Psoas muscle (tissue), 8 donors: ENCODE results near the gene IGF1R. TPM values are rescaled to one million over a fixed set of nuclear protein-coding genes. Genes with fewer than 3 reads are reported as not detected.

Source experiments
- ATAC-seq, 4 donors: fragments of 200-7000 bp; cut with Tn5 transposase; one replicate each; pipeline ENCODE4 v1.9.1; 2020; ENCODE audit warnings: moderate library complexity in 3 of 4, mild to moderate bottlenecking in 2 of 4
- DNase-seq, 2 donors: peaks; one replicate each; pipeline ENCODE4 v3.0.0-alpha.2; 2020
- H3K27ac ChIP-seq: fragments of 200-600 bp; one replicate; pipeline ENCODE4 v1.8.0; 2022
- H3K27me3 ChIP-seq, 3 donors: fragments of 200-600 bp in 1 of 3; one replicate each; pipeline versions ENCODE4 v1.6.1 to v1.8.0; 2013 to 2022; ENCODE audit warnings: low read length in 2 of 3, mild to moderate bottlenecking in 2 of 3, moderate library complexity in 1 of 3; ENCODE audit not compliant: insufficient read depth in 3 of 3
- H3K36me3 ChIP-seq, 2 donors: fragments of 200-600 bp in 1 of 2; one replicate each; pipeline versions ENCODE4 v1.6.1 to v1.8.0; 2013 to 2022; ENCODE audit warnings: low read depth in 1 of 2, mild to moderate bottlenecking in 1 of 2, moderate library complexity in 1 of 2; ENCODE audit not compliant: insufficient read depth in 1 of 2
- H3K4me1 ChIP-seq: fragments of 200-600 bp; one replicate; pipeline ENCODE4 v1.8.0; 2022
- H3K4me3 ChIP-seq: fragments of 200-600 bp; one replicate; pipeline ENCODE4 v1.8.0; 2022; ENCODE audit warnings: mild to moderate bottlenecking
- H3K9me3 ChIP-seq: fragments of 200-600 bp; one replicate; pipeline ENCODE4 v1.8.0; 2022
- WGBS, 3 donors: extraction: QIAGEN DNeasy Blood & Tissue Kit; methylation state at CpG; one replicate each; pipeline versions ENCODE4 v1.1.6 to v1.1.7; 2013; 5-methylcytosine and 5-hydroxymethylcytosine counted together
- intact Hi-C, 2 donors: fragments of 100-400 bp; cut with DNase I; formaldehyde crosslinking; loops; one replicate each; pipeline versions ENCODE4 v1.11.0 to v1.14.2; 2022
- polyA plus RNA-seq, 3 donors: library from polyadenylated mRNA; stranded (reverse); fragments of 200-250 nt; gene quantifications; one replicate each; pipeline ENCODE4 v1.2.3, GENCODE V29; 2013
- total RNA-seq, 4 donors: library from RNA; stranded (reverse); fragmentation: NEBNext Ultra II Directional in 2 of 4; extraction: Animal tissue kit (Norgen Biotek cat#: 25700) in 2 of 4; gene quantifications; one replicate each; pipeline versions ENCODE4 v1.2.1 to v1.2.4, GENCODE V29; 2021 to 2023
- TF ChIP-seq, protein P1 (sequence below): fragments of 200-600 bp; IDR thresholded peaks from one replicate; pipeline ENCODE4 v1.8.0; 2022; ENCODE audit warnings: antibody characterized with exemption
- donor health status: healthy with polysubstance abuse.
- donor health status: DM: no; HTN: no; CAD: no; lungs with moderate emphysema.
- donor health status: Bipolar disorder and iron deficiency.
- donor health status: healthy.
- donor health status: DM: yes; HTN: yes; CAD: no.
- donor health status: DM: no; HTN: no; CAD: no.
- donor health status: DM: no; HTN: no; CAD: no.
- donor health status: DM: yes; HTN: yes; CAD: no.

The IGF1R gene
- total and polyA plus RNA-seq, 7 donors = 2.1 to 20.4 (median 12.0) TPM

DNA sequence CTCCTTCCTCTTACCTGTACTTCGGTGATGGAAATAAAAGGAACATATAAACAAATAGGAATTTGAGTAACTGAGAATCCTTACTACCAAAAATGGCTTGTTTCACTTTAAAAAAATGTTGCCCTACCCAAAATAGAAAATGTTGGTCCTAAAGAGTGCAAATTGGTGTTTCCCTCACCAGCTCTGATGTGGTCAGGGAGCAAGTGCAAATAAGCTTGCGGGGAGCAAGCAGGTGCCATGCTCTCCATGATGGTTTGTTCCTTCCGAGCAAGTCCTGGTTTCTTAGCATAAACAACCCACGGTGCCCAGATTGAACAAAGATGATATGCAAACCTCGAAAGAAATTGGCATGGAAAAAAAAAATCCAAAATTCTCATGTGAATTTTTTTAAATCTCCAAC, 290.5 kb downstream of the IGF1R start:
- no peaks in the 10 kb centered on the region for H3K9me3 ChIP-seq
- H3K4me3 ChIP-seq = no peak overlapping the region
- peaks cover 25% of the 10 kb centered on the region for H3K4me1 ChIP-seq
- TF ChIP-seq, protein P1, sequence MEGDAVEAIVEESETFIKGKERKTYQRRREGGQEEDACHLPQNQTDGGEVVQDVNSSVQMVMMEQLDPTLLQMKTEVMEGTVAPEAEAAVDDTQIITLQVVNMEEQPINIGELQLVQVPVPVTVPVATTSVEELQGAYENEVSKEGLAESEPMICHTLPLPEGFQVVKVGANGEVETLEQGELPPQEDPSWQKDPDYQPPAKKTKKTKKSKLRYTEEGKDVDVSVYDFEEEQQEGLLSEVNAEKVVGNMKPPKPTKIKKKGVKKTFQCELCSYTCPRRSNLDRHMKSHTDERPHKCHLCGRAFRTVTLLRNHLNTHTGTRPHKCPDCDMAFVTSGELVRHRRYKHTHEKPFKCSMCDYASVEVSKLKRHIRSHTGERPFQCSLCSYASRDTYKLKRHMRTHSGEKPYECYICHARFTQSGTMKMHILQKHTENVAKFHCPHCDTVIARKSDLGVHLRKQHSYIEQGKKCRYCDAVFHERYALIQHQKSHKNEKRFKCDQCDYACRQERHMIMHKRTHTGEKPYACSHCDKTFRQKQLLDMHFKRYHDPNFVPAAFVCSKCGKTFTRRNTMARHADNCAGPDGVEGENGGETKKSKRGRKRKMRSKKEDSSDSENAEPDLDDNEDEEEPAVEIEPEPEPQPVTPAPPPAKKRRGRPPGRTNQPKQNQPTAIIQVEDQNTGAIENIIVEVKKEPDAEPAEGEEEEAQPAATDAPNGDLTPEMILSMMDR = no peak
- intact Hi-C loops = no loop called here
- H3K27ac ChIP-seq = no peak overlapping the region
- no peaks in the 10 kb centered on the region for H3K27me3 ChIP-seq
- ATAC-seq (no peak), DNase-seq (no peak)
- peaks cover 0 to 56% of the 10 kb centered on the region in 2 donors for H3K36me3 ChIP-seq
- WGBS, 3 donors = 94 to 96% (median 96%) methylated on average over 5 of the region's 5 CpGs

DNA sequence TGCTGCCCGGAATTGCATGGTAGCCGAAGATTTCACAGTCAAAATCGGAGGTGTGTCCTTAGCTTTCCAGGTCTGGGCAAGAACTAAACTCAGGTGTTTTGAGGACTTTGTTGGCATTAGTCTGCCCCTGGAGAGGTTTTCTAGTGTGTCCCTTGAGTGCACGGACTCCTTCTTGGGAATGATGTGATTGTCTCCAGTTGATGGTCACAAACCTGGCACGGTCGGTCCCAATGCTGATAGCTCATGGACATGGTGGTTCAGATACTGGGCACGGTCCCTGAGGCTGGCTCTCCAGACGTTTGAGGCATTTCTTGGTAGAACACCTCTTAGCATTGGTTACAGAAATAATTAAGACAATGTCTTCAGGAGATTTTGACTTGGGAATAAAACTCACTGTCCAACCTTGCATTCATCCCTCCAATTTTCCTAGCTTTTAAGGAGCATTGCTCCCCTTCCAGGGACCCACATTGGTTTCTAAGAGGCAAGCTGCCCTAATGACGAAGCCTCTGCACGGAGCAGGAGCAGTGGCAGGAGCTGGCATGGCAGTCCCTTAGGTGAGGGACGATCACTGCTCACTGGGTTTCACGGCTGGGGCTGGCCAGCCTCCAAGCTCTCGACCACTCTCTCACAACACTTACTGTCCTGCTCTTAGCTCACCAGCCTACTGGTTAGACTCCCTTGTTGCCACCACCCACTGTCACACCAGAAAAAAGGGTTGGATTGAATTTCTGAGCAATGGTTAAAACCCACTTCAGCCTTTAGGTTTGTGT, 291.2 kb downstream of the IGF1R start:
- Histone ChIP-seq H3K27ac (no peak overlapping the region), H3K27me3 (no peaks in the 10 kb centered on the region), H3K4me3 (no peak overlapping the region), H3K36me3 (peaks cover 0 to 56% of the 10 kb centered on the region in 2 donors), H3K4me1 (peaks cover 32% of the 10 kb centered on the region), H3K9me3 (no peaks in the 10 kb centered on the region)
- no peak for DNase-seq
- WGBS, 3 donors = 76 to 90% (median 81%) methylated on average over 13 of the region's 13 CpGs
- intact Hi-C loops = loop anchor here in 1 of 2 donors (5.0 kb wide), 1 partner anchor 118 kb away; no protein-coding TSS in a partner anchor
- no peak for ATAC-seq
- TF ChIP-seq, protein P1 = no peak

DNA sequence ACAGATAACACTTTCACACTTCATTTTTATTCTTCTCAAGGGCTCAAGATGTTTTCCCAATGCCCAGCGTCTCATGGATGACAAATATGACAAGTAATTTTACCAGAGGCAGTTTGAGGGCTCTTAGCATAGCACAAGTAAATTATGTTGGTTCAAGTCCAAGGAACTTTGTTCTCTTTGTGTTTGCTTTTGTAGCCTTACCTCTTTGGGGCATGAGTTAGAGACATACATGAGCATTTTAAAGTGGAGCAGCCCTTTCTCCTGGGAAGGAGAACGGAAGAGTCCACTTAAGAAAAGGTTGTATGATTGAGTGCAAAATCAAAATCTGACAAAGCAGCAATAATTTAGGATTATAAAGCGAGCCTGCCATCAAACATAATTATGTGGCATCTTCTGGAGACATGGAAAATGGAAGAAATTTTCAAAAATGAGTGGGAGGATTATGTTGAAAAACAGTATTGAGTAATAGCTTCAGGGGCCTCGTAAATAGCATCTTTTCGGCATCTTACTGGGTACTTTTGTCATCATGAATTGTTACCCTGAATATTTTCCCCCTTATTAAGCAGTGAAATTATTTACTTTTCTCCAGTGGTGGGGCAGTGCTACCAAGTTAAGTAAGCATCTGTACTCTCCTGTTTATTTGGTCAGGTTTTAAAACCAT, 293.4 kb downstream of the IGF1R start:
- no peaks in the 10 kb centered on the region for H3K9me3 ChIP-seq
- DNase-seq = no peak
- 91 to 93% (median 92%) methylated on average over 5 of the region's 5 CpGs for WGBS, 3 donors
- H3K4me1 ChIP-seq = peaks cover 45% of the 10 kb centered on the region
- no peak overlapping the region for H3K4me3 ChIP-seq
- TF ChIP-seq, protein P1 = no peak
- peak overlapping the region; percentile 91 for H3K27ac ChIP-seq
- peaks cover 0 to 47% of the 10 kb centered on the region in 2 donors for H3K36me3 ChIP-seq
- H3K27me3 ChIP-seq = no peaks in the 10 kb centered on the region
- ATAC-seq = no peak
- intact Hi-C loops = loop anchor here in 1 of 2 donors (5.0 kb wide), 1 partner anchor 116 kb away; no protein-coding TSS in a partner anchor

DNA sequence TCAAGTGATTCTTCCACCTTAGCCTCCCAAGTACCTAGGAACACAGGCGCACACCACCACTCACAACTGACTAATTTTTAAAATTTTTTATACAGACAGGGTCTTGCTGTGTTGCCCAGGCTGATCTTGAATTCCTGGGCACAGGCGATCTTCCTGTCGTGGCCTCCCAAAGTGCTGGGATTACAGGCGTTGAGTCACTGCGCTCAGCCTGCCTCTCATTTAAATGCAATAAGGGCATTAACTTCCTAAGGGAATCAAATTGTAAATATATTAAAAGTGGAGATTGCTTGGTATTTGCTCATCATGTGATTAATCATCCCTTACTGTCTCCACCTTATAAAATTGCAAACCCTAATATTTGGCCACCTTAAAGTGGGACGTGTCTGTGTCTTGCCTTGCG, 294.1 kb downstream of the IGF1R start:
- H3K9me3 ChIP-seq = no peaks in the 10 kb centered on the region
- WGBS, 3 donors = 83 to 92% (median 85%) methylated on average over 7 of the region's 7 CpGs
- no peak for DNase-seq
- ATAC-seq = no peak
- TF ChIP-seq, protein P1 = no peak
- intact Hi-C loops = loop anchor here in 1 of 2 donors (5.0 kb wide), 1 partner anchor 115 kb away; no protein-coding TSS in a partner anchor
- no peak overlapping the region for H3K4me3 ChIP-seq
- H3K36me3 ChIP-seq = peaks cover 0 to 45% of the 10 kb centered on the region in 2 donors
- no peaks in the 10 kb centered on the region for H3K27me3 ChIP-seq
- peak overlapping the region; percentile 91 for H3K27ac ChIP-seq
- H3K4me1 ChIP-seq = peaks cover 52% of the 10 kb centered on the region
